KMS-11 (cell line): Measurements from ENCODE around the gene RNF166.

Source experiments
- H2AFZ ChIP-seq: fragments of 200-600 bp; sonication (generic); 2 replicates; pipeline ENCODE4 v1.6.1; 2016; ENCODE audit warnings: antibody characterized with exemption, mixed run types, low read depth
- H3K27ac ChIP-seq: fragments of 200-600 bp; sonication (generic); 2 replicates; pipeline ENCODE4 v1.6.1; 2016; ENCODE audit warnings: mild to moderate bottlenecking, mixed run types
- H3K27me3 ChIP-seq: fragments of 200-600 bp; sonication (generic); 2 replicates; pipeline ENCODE4 v1.6.1; 2017; ENCODE audit warnings: mild to moderate bottlenecking, low read depth, mixed run types, moderate library complexity; ENCODE audit not compliant: insufficient read depth
- H3K36me3 ChIP-seq: fragments of 200-600 bp; sonication (generic); 2 replicates; pipeline ENCODE4 v1.6.1; 2017; ENCODE audit warnings: mild to moderate bottlenecking, mixed run types; ENCODE audit not compliant: insufficient read depth
- H3K4me1 ChIP-seq: fragments of 200-600 bp; sonication (generic); 2 replicates; pipeline ENCODE4 v1.6.1; 2016; ENCODE audit warnings: mild to moderate bottlenecking, low read depth, mixed run types; ENCODE audit not compliant: poor library complexity, severe bottlenecking
- H3K4me2 ChIP-seq: fragments of 200-600 bp; sonication (generic); 2 replicates; pipeline ENCODE4 v1.7.0; 2016; ENCODE audit warnings: mild to moderate bottlenecking, mixed run types
- H3K4me3 ChIP-seq: fragments of 200-600 bp; sonication (generic); IDR thresholded peaks from 2 replicates; pipeline ENCODE4 v1.6.1; 2017; ENCODE audit warnings: low read depth, low read length, mixed read lengths; ENCODE audit not compliant: insufficient read depth
- H3K79me2 ChIP-seq: fragments of 200-600 bp; sonication (generic); 2 replicates; pipeline ENCODE4 v1.6.1; 2016; ENCODE audit warnings: low read depth, mixed run types; ENCODE audit not compliant: insufficient read depth
- H3K9ac ChIP-seq: fragments of 200-600 bp; sonication (generic); 2 replicates; pipeline ENCODE4 v1.6.1; 2016; ENCODE audit warnings: mild to moderate bottlenecking, mixed run types
- H4K20me1 ChIP-seq: fragments of 200-600 bp; sonication (generic); 2 replicates; pipeline ENCODE4 v1.6.1; 2016; ENCODE audit warnings: mild to moderate bottlenecking, mixed run types; ENCODE audit not compliant: insufficient read depth
- CTCF ChIP-seq: fragments of 200-600 bp; sonication (generic); conservative IDR thresholded peaks from 2 replicates; pipeline ENCODE4 v1.6.1; 2017; ENCODE audit warnings: low read depth, mild to moderate bottlenecking, antibody characterized with exemption, low read length, moderate library complexity, mixed read lengths

RNF166 gene

GRCh38 chr16:88737298-88738150, 31.3 kb upstream of the RNF166 start:
- Histone ChIP-seq H3K79me2 (no peaks in the 10 kb centered on the region; the same call in 1 of the 2 replicates), H3K4me2 (no peak overlapping the region), H3K36me3 (no peaks in the 10 kb centered on the region), H3K27ac (no peak overlapping the region), H3K27me3 (no peaks in the 10 kb centered on the region), H4K20me1 (no peaks in the 10 kb centered on the region), H3K9ac (no peak overlapping the region), H3K4me1 (no peaks in the 10 kb centered on the region), H2AFZ (no peak overlapping the region), H3K4me3 (no peak overlapping the region)
- TF ChIP-seq CTCF = peak; percentile 85

- H4K20me1 ChIP-seq = no peaks in the 10 kb centered on the region
- H3K36me3 ChIP-seq = no peaks in the 10 kb centered on the region
- no peak overlapping the region for H2AFZ ChIP-seq
- no peaks in the 10 kb centered on the region; the same call in 1 of the 2 replicates for H3K79me2 ChIP-seq
- no peaks in the 10 kb centered on the region for H3K27me3 ChIP-seq
- no peak overlapping the region for H3K4me2 ChIP-seq
- H3K9ac ChIP-seq = no peak overlapping the region
- H3K4me3 ChIP-seq = no peak overlapping the region
- H3K4me1 ChIP-seq = no peaks in the 10 kb centered on the region
- TF ChIP-seq CTCF = no peak
- H3K27ac ChIP-seq = no peak overlapping the region
These were observed 30.3 kb upstream of the RNF166 start for GRCh38 chr16:88736496-88736895.

- Histone ChIP-seq H3K9ac (no peak overlapping the region), H3K4me1 (no peaks in the 10 kb centered on the region), H3K36me3 (no peaks in the 10 kb centered on the region; the same call in 1 of the 2 replicates), H3K4me3 (no peak overlapping the region), H3K79me2 (no peaks in the 10 kb centered on the region; the same call in 1 of the 2 replicates), H3K27ac (no peak overlapping the region), H4K20me1 (no peaks in the 10 kb centered on the region), H2AFZ (no peak overlapping the region), H3K4me2 (no peak overlapping the region), H3K27me3 (no peaks in the 10 kb centered on the region)
- no peak for TF ChIP-seq CTCF
These were observed 29.9 kb upstream of the RNF166 start for GRCh38 chr16:88736088-88736487.

GRCh38 chr16:88735616-88736015, 29.4 kb upstream of the RNF166 start:
- H2AFZ ChIP-seq = no peak overlapping the region
- no peaks in the 10 kb centered on the region for H3K27me3 ChIP-seq
- H3K36me3 ChIP-seq = no peaks in the 10 kb centered on the region; the same call in 1 of the 2 replicates
- peaks cover 3% of the 10 kb centered on the region; the same call in 1 of the 2 replicates for H3K79me2 ChIP-seq
- H3K4me1 ChIP-seq = no peaks in the 10 kb centered on the region
- no peak overlapping the region for H3K9ac ChIP-seq
- no peak overlapping the region for H3K27ac ChIP-seq
- H3K4me3 ChIP-seq = no peak overlapping the region
- no peak overlapping the region for H3K4me2 ChIP-seq
- no peaks in the 10 kb centered on the region for H4K20me1 ChIP-seq
- no peak for TF ChIP-seq CTCF
